HepG2 (cell line): Measurements from ENCODE around the gene LIF. TPM values are rescaled to one million over a fixed set of nuclear protein-coding genes. Genes with fewer than 3 reads are reported as not detected.

ENCODE experiments used
- CEBPB ChIP-seq: IDR thresholded peaks from 2 replicates; pipeline ENCODE4 v1.6.1; 2011; ENCODE audit warnings: low read depth, low read length, improper control_type of control experiment, borderline replicate concordance
- MAFK ChIP-seq, 2 experiments: IDR thresholded peaks in 1 of 2; conservative IDR thresholded peaks in 1 of 2; 2 replicates each; pipeline ENCODE4 v1.6.1; 2011; ENCODE audit warnings: improper control_type of control experiment in 2 of 2, low read length in 2 of 2
- MED13 ChIP-seq: sonication (generic); formaldehyde crosslinking; IDR thresholded peaks from 2 replicates; pipeline ENCODE4 v1.5.0; 2020; ENCODE audit warnings: missing genetic modification reagents
- MNT ChIP-seq: fragments of 450-650 bp; IDR thresholded peaks from 2 replicates; pipeline ENCODE4 v1.6.1; 2016
- SRY ChIP-seq: sonication (generic); formaldehyde crosslinking; IDR thresholded peaks from 2 replicates; pipeline ENCODE4 v1.8.0; 2022; ENCODE audit warnings: mild to moderate bottlenecking, missing genetic modification reagents
- ZNF644 ChIP-seq: IDR thresholded peaks from 2 replicates; pipeline ENCODE4 v1.6.1; 2016; ENCODE audit warnings: low read depth
- ZNF773 ChIP-seq: sonication (generic); formaldehyde crosslinking; IDR thresholded peaks from 2 replicates; pipeline ENCODE4 v1.4.0; 2020; ENCODE audit warnings: missing genetic modification reagents, borderline replicate concordance
- polyA plus RNA-seq, 8 experiments: library from polyadenylated mRNA; depleted of rRNA in 3 of 8; stranded (reverse) in 7 of 8; unstranded in 1 of 8; fragments of >200 nt; fragmentation: Illumina TruSeq in 4 of 8; extraction: Trizol in 4 of 8; gene quantifications; 2 replicates each; pipeline versions ENCODE4 v1.2.1 to v1.2.3, GENCODE V29; 2011 to 2016; ENCODE audit warnings: low read depth in 4 of 8, missing spikeins in 1 of 8, mixed read lengths in 1 of 8; ENCODE audit not compliant: insufficient read depth in 1 of 8
- total RNA-seq, 5 experiments: library from RNA; depleted of rRNA; stranded (reverse); fragments of >200 nt; fragmentation: Illumina TruSeq; extraction: Trizol; gene quantifications; 2 replicates each; pipeline ENCODE4 v1.2.3, GENCODE V29; 2016; ENCODE audit warnings: low read depth in 1 of 5
- TF ChIP-seq, protein P1 (sequence below): sonication (generic); formaldehyde crosslinking; conservative IDR thresholded peaks from 2 replicates; pipeline ENCODE4 v1.4.0; 2020; ENCODE audit warnings: missing genetic modification reagents
- TF ChIP-seq, protein P2 (sequence below): sonication (generic); formaldehyde crosslinking; IDR thresholded peaks from 2 replicates; pipeline ENCODE4 v1.4.0; 2020; ENCODE audit warnings: mild to moderate bottlenecking, missing genetic modification reagents

Gene LIF
- total and polyA plus RNA-seq, 2 of the 13 experiments (the other 11 are each of a cell fraction or from before 2014, with no cell fraction given) = 3.6 to 8.5 TPM

- TF ChIP-seq, protein P1, sequence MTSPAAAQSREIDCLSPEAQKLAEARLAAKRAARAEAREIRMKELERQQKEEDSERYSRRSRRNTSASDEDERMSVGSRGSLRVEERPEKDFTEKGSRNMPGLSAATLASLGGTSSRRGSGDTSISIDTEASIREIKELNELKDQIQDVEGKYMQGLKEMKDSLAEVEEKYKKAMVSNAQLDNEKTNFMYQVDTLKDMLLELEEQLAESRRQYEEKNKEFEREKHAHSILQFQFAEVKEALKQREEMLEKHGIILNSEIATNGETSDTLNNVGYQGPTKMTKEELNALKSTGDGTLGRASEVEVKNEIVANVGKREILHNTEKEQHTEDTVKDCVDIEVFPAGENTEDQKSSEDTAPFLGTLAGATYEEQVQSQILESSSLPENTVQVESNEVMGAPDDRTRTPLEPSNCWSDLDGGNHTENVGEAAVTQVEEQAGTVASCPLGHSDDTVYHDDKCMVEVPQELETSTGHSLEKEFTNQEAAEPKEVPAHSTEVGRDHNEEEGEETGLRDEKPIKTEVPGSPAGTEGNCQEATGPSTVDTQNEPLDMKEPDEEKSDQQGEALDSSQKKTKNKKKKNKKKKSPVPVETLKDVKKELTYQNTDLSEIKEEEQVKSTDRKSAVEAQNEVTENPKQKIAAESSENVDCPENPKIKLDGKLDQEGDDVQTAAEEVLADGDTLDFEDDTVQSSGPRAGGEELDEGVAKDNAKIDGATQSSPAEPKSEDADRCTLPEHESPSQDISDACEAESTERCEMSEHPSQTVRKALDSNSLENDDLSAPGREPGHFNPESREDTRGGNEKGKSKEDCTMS (CRISPR knock-in tag) = no peak
- no peak for TF ChIP-seq CEBPB
- TF ChIP-seq ZNF644 (CRISPR knock-in tag) = 0 out of 2 replicates have a peak, but pooled peaks have one; percentile 13
- TF ChIP-seq, protein P2, sequence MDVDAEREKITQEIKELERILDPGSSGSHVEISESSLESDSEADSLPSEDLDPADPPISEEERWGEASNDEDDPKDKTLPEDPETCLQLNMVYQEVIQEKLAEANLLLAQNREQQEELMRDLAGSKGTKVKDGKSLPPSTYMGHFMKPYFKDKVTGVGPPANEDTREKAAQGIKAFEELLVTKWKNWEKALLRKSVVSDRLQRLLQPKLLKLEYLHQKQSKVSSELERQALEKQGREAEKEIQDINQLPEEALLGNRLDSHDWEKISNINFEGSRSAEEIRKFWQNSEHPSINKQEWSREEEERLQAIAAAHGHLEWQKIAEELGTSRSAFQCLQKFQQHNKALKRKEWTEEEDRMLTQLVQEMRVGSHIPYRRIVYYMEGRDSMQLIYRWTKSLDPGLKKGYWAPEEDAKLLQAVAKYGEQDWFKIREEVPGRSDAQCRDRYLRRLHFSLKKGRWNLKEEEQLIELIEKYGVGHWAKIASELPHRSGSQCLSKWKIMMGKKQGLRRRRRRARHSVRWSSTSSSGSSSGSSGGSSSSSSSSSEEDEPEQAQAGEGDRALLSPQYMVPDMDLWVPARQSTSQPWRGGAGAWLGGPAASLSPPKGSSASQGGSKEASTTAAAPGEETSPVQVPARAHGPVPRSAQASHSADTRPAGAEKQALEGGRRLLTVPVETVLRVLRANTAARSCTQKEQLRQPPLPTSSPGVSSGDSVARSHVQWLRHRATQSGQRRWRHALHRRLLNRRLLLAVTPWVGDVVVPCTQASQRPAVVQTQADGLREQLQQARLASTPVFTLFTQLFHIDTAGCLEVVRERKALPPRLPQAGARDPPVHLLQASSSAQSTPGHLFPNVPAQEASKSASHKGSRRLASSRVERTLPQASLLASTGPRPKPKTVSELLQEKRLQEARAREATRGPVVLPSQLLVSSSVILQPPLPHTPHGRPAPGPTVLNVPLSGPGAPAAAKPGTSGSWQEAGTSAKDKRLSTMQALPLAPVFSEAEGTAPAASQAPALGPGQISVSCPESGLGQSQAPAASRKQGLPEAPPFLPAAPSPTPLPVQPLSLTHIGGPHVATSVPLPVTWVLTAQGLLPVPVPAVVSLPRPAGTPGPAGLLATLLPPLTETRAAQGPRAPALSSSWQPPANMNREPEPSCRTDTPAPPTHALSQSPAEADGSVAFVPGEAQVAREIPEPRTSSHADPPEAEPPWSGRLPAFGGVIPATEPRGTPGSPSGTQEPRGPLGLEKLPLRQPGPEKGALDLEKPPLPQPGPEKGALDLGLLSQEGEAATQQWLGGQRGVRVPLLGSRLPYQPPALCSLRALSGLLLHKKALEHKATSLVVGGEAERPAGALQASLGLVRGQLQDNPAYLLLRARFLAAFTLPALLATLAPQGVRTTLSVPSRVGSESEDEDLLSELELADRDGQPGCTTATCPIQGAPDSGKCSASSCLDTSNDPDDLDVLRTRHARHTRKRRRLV (CRISPR knock-in tag) = no peak
- TF ChIP-seq SRY = no peak
- TF ChIP-seq ZNF773 (CRISPR knock-in tag) = no peak
- no peak for TF ChIP-seq MED13 (CRISPR knock-in tag)
- peak; percentile 51 to 52 for TF ChIP-seq MAFK (conservative IDR thresholded peaks at IDR 0.05 in 1 of 2, IDR thresholded peaks at IDR 0.05 in 1 of 2; ENCODE audit: low read length in 2 of 2)
- no peak for TF ChIP-seq MNT
Measured at GRCh38 chr22:30191040-30191701, 55.4 kb downstream of the LIF start (continued).
